ENCODE results near the gene UGT1A4.

- TF ChIP-seq CREB1 (IDR thresholded peaks at IDR 0.05; ENCODE audit: low read depth) = no peak
- TF ChIP-seq TCF12 (IDR thresholded peaks at IDR 0.05; ENCODE audit: low read depth) = no peak
- TF ChIP-seq EGR1 (IDR thresholded peaks at IDR 0.05) = no peak
- TF ChIP-seq YY1 (IDR thresholded peaks at IDR 0.05; ENCODE audit: low read depth) = no peak
- TF ChIP-seq, protein P1, sequence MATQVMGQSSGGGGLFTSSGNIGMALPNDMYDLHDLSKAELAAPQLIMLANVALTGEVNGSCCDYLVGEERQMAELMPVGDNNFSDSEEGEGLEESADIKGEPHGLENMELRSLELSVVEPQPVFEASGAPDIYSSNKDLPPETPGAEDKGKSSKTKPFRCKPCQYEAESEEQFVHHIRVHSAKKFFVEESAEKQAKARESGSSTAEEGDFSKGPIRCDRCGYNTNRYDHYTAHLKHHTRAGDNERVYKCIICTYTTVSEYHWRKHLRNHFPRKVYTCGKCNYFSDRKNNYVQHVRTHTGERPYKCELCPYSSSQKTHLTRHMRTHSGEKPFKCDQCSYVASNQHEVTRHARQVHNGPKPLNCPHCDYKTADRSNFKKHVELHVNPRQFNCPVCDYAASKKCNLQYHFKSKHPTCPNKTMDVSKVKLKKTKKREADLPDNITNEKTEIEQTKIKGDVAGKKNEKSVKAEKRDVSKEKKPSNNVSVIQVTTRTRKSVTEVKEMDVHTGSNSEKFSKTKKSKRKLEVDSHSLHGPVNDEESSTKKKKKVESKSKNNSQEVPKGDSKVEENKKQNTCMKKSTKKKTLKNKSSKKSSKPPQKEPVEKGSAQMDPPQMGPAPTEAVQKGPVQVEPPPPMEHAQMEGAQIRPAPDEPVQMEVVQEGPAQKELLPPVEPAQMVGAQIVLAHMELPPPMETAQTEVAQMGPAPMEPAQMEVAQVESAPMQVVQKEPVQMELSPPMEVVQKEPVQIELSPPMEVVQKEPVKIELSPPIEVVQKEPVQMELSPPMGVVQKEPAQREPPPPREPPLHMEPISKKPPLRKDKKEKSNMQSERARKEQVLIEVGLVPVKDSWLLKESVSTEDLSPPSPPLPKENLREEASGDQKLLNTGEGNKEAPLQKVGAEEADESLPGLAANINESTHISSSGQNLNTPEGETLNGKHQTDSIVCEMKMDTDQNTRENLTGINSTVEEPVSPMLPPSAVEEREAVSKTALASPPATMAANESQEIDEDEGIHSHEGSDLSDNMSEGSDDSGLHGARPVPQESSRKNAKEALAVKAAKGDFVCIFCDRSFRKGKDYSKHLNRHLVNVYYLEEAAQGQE (IDR thresholded peaks at IDR 0.05; ENCODE audit: low read depth) = no peak
Measured at GRCh38 chr2:233688341-233688740, 30.2 kb upstream of the UGT1A4 start.
